ENCODE data around the gene PAX9.

Gene PAX9

GRCh38 chr14:36657399-36658122, 4.1 kb upstream of the PAX9 start:
- Histone ChIP-seq H3K79me2 (ENCODE audit: control insufficient read depth, low read length) (no peaks in the 10 kb centered on the region), H3K27ac (ENCODE audit: low read depth, low read length) (no peak overlapping the region), H4K20me1 (ENCODE audit: control insufficient read depth, insufficient read depth, low read depth, low read length) (no peaks in the 10 kb centered on the region), H3K4me1 (ENCODE audit: control insufficient read depth, low read length) (no peaks in the 10 kb centered on the region), H3F3A (ENCODE audit: control insufficient read depth, insufficient read depth) (no peaks in the 10 kb centered on the region), H3K9me2 (replicated peaks; ENCODE audit: control insufficient read depth, low read length) (no peaks in the 10 kb centered on the region), H3K9me3 (ENCODE audit: control insufficient read depth, insufficient read depth, low read length) (peaks cover 7% of the 10 kb centered on the region; the same call in 1 of the 2 replicates), H3K4me3 (ENCODE audit: low read length) (no peak overlapping the region), H3K27me3 (ENCODE audit: control insufficient read depth, low read length) (no peaks in the 10 kb centered on the region), H3K4me2 (ENCODE audit: low read length) (no peak overlapping the region), H3K36me3 (ENCODE audit: control insufficient read depth, low read length) (no peaks in the 10 kb centered on the region)
- TF ChIP-seq CTCF (IDR thresholded peaks at IDR 0.05; ENCODE audit: low read depth, low read length, poor library complexity, severe bottlenecking) (no peak), EZH2phosphoT487 (IDR thresholded peaks at IDR 0.05; ENCODE audit: borderline replicate concordance, low read length) (no peak)

GRCh38 chr14:36658123-36659009, 3.3 kb upstream of the PAX9 start:
- Histone ChIP-seq H3K79me2 (ENCODE audit: control insufficient read depth, low read length) (no peaks in the 10 kb centered on the region), H3F3A (ENCODE audit: control insufficient read depth, insufficient read depth) (no peaks in the 10 kb centered on the region), H3K4me2 (ENCODE audit: low read length) (no peak overlapping the region), H3K4me1 (ENCODE audit: control insufficient read depth, low read length) (no peaks in the 10 kb centered on the region), H4K20me1 (ENCODE audit: control insufficient read depth, insufficient read depth, low read depth, low read length) (no peaks in the 10 kb centered on the region), H3K27ac (ENCODE audit: low read depth, low read length) (no peak overlapping the region), H3K36me3 (ENCODE audit: control insufficient read depth, low read length) (no peaks in the 10 kb centered on the region), H3K9me2 (replicated peaks; ENCODE audit: control insufficient read depth, low read length) (no peaks in the 10 kb centered on the region), H3K4me3 (ENCODE audit: low read length) (no peak overlapping the region), H3K9me3 (ENCODE audit: control insufficient read depth, insufficient read depth, low read length) (peaks cover 13% of the 10 kb centered on the region; the same call in 1 of the 2 replicates), H3K27me3 (ENCODE audit: control insufficient read depth, low read length) (no peaks in the 10 kb centered on the region)
- TF ChIP-seq EZH2phosphoT487 (IDR thresholded peaks at IDR 0.05; ENCODE audit: borderline replicate concordance, low read length) (no peak), CTCF (IDR thresholded peaks at IDR 0.05; ENCODE audit: low read depth, low read length, poor library complexity, severe bottlenecking) (no peak)

GRCh38 chr14:36659010-36659821, 2.4 kb upstream of the PAX9 start:
- H3K4me3 ChIP-seq (ENCODE audit: low read length) = no peak overlapping the region
- no peaks in the 10 kb centered on the region for H3K27me3 ChIP-seq (ENCODE audit: control insufficient read depth, low read length)
- H4K20me1 ChIP-seq (ENCODE audit: control insufficient read depth, insufficient read depth, low read depth, low read length) = no peaks in the 10 kb centered on the region
- no peaks in the 10 kb centered on the region for H3F3A ChIP-seq (ENCODE audit: control insufficient read depth, insufficient read depth)
- H3K4me2 ChIP-seq (ENCODE audit: low read length) = no peak overlapping the region
- H3K9me3 ChIP-seq (ENCODE audit: control insufficient read depth, insufficient read depth, low read length) = peaks cover 18% of the 10 kb centered on the region; the same call in 1 of the 2 replicates
- H3K9me2 ChIP-seq (replicated peaks; ENCODE audit: control insufficient read depth, low read length) = no peaks in the 10 kb centered on the region
- no peaks in the 10 kb centered on the region for H3K36me3 ChIP-seq (ENCODE audit: control insufficient read depth, low read length)
- H3K27ac ChIP-seq (ENCODE audit: low read depth, low read length) = no peak overlapping the region
- H3K79me2 ChIP-seq (ENCODE audit: control insufficient read depth, low read length) = no peaks in the 10 kb centered on the region
- TF ChIP-seq CTCF (IDR thresholded peaks at IDR 0.05; ENCODE audit: low read depth, low read length, poor library complexity, severe bottlenecking) (no peak), EZH2phosphoT487 (IDR thresholded peaks at IDR 0.05; ENCODE audit: borderline replicate concordance, low read length) (no peak)
- H3K4me1 ChIP-seq (ENCODE audit: control insufficient read depth, low read length) = no peaks in the 10 kb centered on the region

All from DOHH2 (cell line).